Measurements from ENCODE around the gene CARS1. TPM values are rescaled to one million over a fixed set of nuclear protein-coding genes. Genes with fewer than 3 reads are reported as not detected.

Gene CARS1
- total RNA-seq, 1 donor from 2014 or later, result 35.7 TPM

DNA sequence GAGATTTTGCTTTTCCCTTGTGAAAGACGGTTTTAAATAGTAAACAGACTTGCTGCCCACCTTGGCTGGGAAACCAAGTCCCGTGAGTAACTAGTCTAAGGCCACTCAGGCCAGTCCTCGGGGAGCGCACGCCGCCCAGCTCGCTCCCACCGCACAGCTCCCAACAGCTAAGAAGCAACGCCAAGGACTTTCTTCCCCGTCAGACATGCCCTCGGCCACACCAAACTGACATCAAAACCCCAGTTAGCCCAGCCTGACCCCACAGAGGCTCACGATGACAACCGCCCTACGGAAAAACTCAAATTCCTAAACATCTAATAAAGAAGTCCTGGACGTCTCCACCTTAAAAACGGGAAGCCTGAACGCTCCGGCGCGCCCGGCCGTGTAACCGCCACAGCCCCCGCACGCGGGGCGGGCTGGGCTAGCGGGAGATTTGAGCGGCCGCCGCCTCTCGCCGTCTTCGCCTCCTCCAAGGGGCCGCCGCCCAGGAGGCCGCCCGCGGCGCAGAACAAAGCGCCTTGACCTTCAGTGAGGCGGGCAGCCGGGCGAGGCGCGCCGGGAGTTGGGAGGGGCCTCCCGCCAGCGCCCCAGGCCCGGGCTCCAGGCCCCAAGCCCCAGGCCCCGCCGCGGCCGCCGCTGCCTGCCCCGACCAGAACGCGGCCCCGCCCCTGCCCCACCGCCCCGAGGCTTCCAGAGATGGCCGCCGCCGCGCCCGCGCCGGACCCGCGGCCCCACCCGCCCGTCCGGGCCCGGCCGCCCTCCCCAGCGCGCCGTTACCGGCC is 65.6 kb downstream of the CARS1 start:
- no peak for DNase-seq

DNA sequence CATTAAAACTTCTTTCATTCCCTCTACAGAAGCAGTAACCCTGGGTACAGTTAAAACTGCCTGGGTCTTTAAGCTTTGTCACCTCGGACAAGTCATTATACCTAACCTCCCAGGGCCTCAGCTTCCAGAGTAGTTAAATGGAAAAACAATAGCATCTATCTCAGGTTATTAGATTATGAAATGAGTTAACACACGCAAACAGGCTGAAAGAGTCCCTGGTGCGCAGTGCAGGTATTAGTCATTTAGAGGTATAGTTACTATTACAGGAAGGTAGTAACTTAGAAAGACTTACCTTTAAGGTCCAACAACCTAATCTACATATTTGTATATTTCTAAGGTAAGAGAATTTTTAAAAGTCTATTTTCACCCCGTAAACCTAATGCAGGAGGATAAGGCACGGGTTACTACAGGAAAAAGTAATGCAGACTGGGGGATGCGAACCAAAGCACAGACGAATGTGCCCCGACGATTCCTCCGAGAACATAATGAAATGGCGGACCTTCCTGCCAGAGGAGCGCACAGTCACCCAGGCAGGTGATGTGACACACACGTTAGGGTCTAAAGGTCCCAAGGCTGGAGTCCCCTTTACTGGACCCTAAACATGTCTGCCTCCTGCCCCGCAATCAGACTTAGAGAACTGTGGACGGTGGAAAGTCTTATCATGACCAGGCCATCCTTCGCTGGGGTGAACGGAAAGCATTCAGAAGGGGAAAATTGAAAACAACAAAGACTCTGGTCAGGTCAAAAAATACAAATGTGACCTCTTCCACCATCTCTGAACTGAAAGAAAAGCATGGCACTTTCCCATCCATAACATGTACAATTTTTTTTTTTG is 66.4 kb downstream of the CARS1 start:
- no peak for DNase-seq

- no peak for DNase-seq
These were observed 67.7 kb downstream of the CARS1 start for GRCh38 chr11:2989551-2989950.

- no peak for DNase-seq
These were observed 68.2 kb downstream of the CARS1 start for GRCh38 chr11:2989006-2989405.

DNA sequence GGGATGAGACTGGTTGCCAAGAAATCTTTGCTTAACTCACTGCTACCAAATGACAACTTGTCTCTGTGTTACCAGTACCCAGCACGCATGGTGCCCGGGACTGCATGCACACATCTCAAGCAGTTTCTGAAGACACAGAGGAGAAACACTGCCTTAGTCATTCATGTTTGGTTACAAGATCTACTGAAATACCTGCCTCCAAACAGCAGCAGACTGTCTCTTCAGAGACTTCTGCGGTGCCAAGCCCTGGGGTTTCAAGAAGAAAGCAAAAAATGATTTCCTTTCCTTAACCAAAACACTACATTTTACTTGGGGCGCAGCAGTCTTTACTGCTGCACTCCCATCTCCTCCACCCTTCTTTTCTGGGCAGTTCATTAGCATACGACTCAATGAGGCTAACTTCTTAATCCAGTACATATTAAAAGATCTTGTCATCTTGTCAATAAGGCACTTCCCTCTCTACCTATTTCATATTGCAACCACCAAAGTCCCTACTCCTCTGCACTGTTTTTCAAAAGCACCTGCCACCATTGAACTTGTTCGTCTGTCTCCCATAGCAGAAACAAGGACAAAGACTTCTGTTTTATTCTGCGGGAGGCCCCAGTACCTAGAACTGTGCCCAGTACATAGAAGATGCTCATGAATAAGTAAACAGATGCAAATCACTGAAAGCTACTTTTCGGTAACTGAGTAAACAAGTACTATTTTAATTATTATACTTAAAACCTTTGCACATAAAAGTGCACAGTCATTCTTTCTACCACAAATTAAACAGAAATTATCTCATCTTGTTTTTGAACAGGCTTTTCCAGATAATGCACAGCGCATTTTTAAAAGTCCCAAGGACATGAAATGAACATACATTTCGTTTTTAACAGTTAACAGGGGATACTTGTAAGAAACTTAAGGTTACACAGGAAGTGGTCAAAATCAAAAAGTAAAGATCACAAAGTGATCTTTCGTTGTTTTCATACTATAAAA is 69.1 kb downstream of the CARS1 start:
- no peak for DNase-seq

GRCh38 chr11:2983908-2984307 is 73.3 kb downstream of the CARS1 start:
- no peak for DNase-seq

- DNase-seq, result no peak
These were observed 75.0 kb downstream of the CARS1 start for GRCh38 chr11:2982214-2982613.

DNA sequence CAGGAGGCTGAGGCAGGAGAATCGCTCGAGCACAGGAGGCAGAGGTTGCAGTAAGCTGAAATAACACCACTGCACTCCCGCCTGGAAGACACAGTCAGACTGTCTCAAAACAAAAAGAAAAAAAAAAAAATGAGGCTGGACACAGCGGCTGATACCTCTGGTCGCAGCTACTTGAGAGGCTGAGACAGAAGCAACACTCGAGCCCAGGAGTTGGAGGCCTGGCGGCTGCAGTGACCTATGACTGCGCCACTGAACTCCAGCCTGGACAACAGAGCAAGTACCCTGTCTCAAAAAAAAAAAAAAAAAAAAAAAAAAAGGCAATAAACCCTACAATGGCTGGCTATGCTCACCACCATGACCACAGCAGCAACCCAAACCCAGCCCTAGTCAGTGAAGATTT is 76.1 kb downstream of the CARS1 start:
- DNase-seq, result no peak

- DNase-seq, result no peak
These were observed 76.9 kb downstream of the CARS1 start for GRCh38 chr11:2980168-2980840.

GRCh38 chr11:2977113-2977512 is 80.1 kb downstream of the CARS1 start:
- no peak for DNase-seq

DNA sequence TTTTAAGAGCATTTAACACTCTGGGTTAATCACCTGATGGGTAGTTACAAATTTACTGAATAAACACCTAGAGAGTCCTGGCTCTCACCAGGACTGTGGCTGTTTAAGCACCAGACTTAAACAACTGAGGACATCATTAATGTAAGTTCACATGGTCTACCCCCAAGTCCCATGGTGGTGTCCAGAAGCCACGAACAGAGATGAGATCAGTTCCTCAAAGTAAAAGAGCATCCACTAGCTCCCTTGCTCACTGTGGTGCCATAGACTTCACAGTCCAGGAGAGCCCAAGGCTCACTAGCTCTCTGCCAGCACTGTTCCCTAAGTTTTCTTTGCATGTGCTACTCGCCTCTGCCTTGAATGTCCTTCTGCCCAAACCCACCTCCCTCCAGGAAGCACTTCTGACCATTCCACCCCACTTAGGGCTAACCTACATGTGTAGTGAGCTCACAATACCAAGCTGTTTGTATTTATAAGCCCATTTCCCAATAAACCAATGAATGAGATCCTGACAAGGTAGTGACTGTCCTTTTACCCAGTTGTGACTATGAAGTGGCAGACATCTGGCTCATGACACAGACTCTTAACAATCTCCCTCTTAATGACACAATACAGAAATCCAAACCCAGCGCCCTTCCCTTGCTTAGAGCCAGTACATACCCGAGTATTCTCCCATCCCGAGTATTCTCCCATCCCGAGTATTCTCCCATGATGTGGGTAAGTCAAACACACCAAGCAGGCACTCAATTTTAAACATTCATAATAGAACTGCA is 80.7 kb downstream of the CARS1 start:
- no peak for DNase-seq

- DNase-seq, result no peak
These were observed 81.6 kb downstream of the CARS1 start for GRCh38 chr11:2975594-2975993.

- no peak for DNase-seq
These were observed 83.0 kb downstream of the CARS1 start for GRCh38 chr11:2974272-2974671.

- DNase-seq, result no peak
These were observed 88.8 kb downstream of the CARS1 start for GRCh38 chr11:2968341-2968900.

GRCh38 chr11:2964782-2965181 is 92.4 kb downstream of the CARS1 start:
- no peak for DNase-seq

DNA sequence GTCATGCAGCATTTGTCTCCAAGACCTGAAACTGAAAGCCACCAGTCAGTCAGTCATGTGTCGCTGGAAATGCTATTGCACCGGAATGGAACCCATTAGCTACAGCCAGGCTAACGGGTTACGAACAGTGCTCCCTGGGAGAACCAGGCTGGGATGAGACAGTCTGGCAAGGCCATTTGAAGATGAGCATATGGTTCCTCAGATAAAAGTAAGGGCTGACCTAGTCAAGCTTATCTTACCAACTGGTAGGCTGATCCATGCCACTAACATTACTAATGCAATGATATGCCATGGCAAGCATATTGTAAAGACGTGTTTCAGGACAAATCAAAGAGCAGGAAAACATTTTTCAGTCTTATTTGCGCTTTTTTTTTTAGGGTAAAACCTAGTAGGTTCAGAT is 93.5 kb downstream of the CARS1 start:
- DNase-seq, result no peak

DNA sequence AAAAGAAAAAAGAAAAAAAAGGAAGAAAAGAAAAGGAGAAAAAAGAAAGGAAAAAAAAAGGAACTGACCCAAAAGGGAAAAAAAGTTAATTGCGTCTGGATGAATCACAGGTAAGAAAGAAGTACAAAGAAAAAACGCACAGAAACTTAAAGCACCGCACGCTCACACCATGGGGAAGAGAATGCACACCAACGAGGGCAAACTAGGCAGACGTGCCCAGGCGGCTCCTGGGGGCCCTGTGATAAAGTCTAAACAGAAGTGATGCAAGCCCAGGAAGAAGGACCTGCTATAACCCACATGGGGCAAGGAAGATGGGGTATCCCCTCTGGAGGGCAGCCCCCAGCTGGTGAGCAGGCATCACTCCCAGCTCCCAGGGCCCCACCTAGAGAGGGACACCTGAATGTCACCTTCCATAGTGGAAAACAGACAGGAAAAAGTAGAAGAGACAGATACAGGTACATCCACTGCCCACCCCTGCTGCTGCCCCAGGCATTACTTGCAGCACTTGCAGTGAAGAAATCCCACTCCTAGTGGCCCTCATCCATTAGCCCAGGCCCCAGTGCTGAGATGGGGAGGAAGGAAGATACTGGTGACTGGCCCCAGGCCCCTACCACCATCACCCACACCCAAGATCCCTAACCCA is 94.0 kb downstream of the CARS1 start:
- DNase-seq, result no peak

- no peak for DNase-seq
These were observed 96.1 kb downstream of the CARS1 start for GRCh38 chr11:2961080-2961479.

DNA sequence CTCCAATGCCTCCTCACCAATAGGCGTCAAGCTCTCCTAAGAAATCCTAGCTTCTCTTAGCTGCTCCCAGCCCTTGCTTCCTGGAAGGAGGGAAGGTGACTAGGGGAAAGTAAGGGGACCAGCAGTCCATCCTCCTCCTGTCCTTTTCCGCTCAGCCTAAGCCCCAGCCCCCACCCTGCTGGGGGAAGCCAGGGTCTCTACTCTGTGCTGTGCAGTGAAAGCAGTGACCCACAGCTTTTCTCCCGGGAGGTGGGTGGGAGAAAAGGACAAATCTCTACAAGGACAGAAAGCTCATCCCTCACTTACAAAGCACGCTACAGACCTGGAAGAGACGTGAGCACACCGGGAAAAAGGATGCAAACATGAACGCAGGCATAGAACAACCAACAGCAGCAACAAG is 97.1 kb downstream of the CARS1 start:
- DNase-seq, result no peak

DNA sequence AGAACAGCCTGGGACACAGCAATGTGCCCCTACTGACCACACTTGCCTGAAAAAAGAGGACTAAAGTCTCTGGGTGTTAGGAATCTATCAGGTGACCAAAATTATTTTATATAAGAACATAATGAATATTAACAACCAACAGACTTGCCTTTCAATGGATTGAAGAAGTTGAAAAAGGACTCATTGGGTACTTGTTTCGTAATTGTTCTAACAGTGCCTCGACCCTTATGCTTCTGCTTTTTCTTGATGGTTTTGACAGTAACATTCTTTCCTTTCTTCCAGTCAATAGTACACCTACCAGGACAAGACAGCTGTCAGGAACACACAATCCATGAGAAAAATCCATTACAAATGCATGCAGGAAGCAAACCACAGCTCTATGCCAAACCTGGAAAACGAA is 99.0 kb downstream of the CARS1 start:
- DNase-seq, result no peak
